Uterus (tissue), 2 donors: ENCODE results near the gene HEXA.

Experiments used
- POLR2A ChIP-seq, 2 donors: fragments of 450-650 bp; IDR thresholded peaks; one replicate each; pipeline ENCODE4 v1.6.1; 2016; ENCODE audit warnings: antibody characterized with exemption in 2 of 2, mild to moderate bottlenecking in 1 of 2, moderate library complexity in 1 of 2
- TF ChIP-seq, protein P1 (sequence below), 4 experiments: fragments of 200-600 bp in 2 of 4; fragments of 450-650 bp in 2 of 4; sonication (generic) in 2 of 4; IDR thresholded peaks; one replicate each; pipeline ENCODE4 v1.5.1; 2016 to 2019; ENCODE audit warnings: antibody characterized with exemption in 4 of 4, mild to moderate bottlenecking in 2 of 4, moderate library complexity in 1 of 4

DNA sequence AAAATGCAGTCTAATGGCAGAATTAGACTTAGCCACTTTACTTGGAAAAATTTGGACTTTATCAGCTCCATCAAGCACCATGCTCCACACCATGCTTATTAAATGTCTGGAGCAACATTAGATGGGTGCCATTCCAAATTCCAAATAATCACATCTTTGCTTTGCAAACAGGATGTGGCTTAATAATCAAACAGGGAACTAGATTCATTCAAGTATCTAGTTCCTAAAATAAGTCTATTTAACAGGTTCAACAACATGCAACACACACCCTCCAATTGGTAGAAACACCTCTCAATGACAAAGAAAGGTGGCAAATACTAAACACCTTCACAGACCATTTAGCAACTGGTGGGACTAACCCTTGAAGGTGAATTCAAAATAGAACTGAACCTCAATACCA is 3.5 kb downstream of the HEXA start:
- TF ChIP-seq, protein P1, sequence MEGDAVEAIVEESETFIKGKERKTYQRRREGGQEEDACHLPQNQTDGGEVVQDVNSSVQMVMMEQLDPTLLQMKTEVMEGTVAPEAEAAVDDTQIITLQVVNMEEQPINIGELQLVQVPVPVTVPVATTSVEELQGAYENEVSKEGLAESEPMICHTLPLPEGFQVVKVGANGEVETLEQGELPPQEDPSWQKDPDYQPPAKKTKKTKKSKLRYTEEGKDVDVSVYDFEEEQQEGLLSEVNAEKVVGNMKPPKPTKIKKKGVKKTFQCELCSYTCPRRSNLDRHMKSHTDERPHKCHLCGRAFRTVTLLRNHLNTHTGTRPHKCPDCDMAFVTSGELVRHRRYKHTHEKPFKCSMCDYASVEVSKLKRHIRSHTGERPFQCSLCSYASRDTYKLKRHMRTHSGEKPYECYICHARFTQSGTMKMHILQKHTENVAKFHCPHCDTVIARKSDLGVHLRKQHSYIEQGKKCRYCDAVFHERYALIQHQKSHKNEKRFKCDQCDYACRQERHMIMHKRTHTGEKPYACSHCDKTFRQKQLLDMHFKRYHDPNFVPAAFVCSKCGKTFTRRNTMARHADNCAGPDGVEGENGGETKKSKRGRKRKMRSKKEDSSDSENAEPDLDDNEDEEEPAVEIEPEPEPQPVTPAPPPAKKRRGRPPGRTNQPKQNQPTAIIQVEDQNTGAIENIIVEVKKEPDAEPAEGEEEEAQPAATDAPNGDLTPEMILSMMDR (IDR thresholded peaks at IDR 0.05), result no peak
- TF ChIP-seq POLR2A (IDR thresholded peaks at IDR 0.05), result no peak
